ENCODE data around the gene IKZF5.

DNA sequence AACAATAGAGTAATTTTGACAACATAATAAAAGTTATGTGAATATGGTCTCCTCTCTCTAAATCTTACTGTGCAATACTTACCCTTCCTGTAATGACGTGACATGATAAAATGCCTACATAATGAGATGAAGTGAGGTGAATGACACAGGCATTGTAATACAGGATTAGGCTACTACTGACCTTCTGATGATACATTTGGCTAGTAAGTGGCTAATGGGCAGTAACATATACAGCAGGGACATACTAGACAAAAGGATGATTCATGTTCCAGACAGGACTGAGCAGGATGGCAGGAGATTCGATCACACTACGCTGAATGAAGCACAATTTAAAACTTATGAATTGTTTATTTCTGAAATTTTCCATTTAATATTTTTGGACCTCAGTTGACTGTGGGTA lies 59.3 kb downstream of the IKZF5 start:
- TF ChIP-seq POLR2A (IDR thresholded peaks at IDR 0.05) = no peak
- TF ChIP-seq, protein P1, sequence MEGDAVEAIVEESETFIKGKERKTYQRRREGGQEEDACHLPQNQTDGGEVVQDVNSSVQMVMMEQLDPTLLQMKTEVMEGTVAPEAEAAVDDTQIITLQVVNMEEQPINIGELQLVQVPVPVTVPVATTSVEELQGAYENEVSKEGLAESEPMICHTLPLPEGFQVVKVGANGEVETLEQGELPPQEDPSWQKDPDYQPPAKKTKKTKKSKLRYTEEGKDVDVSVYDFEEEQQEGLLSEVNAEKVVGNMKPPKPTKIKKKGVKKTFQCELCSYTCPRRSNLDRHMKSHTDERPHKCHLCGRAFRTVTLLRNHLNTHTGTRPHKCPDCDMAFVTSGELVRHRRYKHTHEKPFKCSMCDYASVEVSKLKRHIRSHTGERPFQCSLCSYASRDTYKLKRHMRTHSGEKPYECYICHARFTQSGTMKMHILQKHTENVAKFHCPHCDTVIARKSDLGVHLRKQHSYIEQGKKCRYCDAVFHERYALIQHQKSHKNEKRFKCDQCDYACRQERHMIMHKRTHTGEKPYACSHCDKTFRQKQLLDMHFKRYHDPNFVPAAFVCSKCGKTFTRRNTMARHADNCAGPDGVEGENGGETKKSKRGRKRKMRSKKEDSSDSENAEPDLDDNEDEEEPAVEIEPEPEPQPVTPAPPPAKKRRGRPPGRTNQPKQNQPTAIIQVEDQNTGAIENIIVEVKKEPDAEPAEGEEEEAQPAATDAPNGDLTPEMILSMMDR (IDR thresholded peaks at IDR 0.05 in 4 of 5, conservative IDR thresholded peaks at IDR 0.05 in 1 of 5) = no peak

All from gastrocnemius medialis (tissue), 4 donors.